ENCODE data around the gene KLRG1. TPM values are rescaled to one million over a fixed set of nuclear protein-coding genes. Genes with fewer than 3 reads are reported as not detected.

KLRG1 gene
- total RNA-seq, 4 donors from 2014 or later, result 5.1 to 10.5 (median 7.4) TPM

GRCh38 chr12:8957561-8957960 is 31.8 kb upstream of the KLRG1 start:
- no peak for TF ChIP-seq CTCF (IDR thresholded peaks at IDR 0.05; ENCODE audit: low read depth)

- TF ChIP-seq CTCF (IDR thresholded peaks at IDR 0.05; ENCODE audit: low read depth), result no peak
Observed at GRCh38 chr12:8958066-8958465, 31.3 kb upstream of the KLRG1 start.

GRCh38 chr12:8960176-8960575 is 29.2 kb upstream of the KLRG1 start:
- no peak for TF ChIP-seq CTCF (IDR thresholded peaks at IDR 0.05; ENCODE audit: low read depth)

GRCh38 chr12:8968761-8969160 is 20.6 kb upstream of the KLRG1 start:
- no peak for TF ChIP-seq CTCF (IDR thresholded peaks at IDR 0.05; ENCODE audit: low read depth)

GRCh38 chr12:8969861-8970411 is 19.4 kb upstream of the KLRG1 start:
- TF ChIP-seq CTCF (IDR thresholded peaks at IDR 0.05; ENCODE audit: low read depth), result no peak

GRCh38 chr12:8970432-8970831 is 18.9 kb upstream of the KLRG1 start:
- TF ChIP-seq CTCF (IDR thresholded peaks at IDR 0.05; ENCODE audit: low read depth), result no peak

GRCh38 chr12:8980137-8980536 is 9.2 kb upstream of the KLRG1 start:
- TF ChIP-seq CTCF (IDR thresholded peaks at IDR 0.05; ENCODE audit: low read depth), result no peak

Measured in subcutaneous adipose tissue (tissue), 4 donors.